Heart left ventricle (tissue), 16 donors: ENCODE measurements around the gene ASIP. TPM values are rescaled to one million over a fixed set of nuclear protein-coding genes. Genes with fewer than 3 reads are reported as not detected.

Experiments used
- ATAC-seq, 4 donors: fragments of 200-7000 bp; cut with Tn5 transposase; one replicate each; pipeline ENCODE4 v1.9.1; 2020 to 2022; ENCODE audit warnings: moderate library complexity in 4 of 4, mild to moderate bottlenecking in 3 of 4, moderate number of reproducible peaks in 1 of 4
- DNase-seq, 5 donors: peaks; one replicate each; pipeline ENCODE4 v3.0.0-alpha.2; 2020
- H3K27ac ChIP-seq, 12 donors: fragments of 200-600 bp; sonication (generic) in 4 of 12; one replicate each; pipeline versions ENCODE4 v1.5.0 to v1.8.0; 2016 to 2022; ENCODE audit warnings: mild to moderate bottlenecking in 2 of 12
- H3K27me3 ChIP-seq, 9 donors: fragments of 200-600 bp; sonication (generic) in 2 of 9; one replicate each; pipeline versions ENCODE4 v1.5.1 to v1.8.0; 2016 to 2022; ENCODE audit warnings: mild to moderate bottlenecking in 3 of 9
- H3K36me3 ChIP-seq, 9 donors: fragments of 200-600 bp; sonication (generic) in 2 of 9; one replicate each; pipeline versions ENCODE4 v1.5.0 to v1.8.0; 2018 to 2022; ENCODE audit warnings: mild to moderate bottlenecking in 2 of 9
- H3K4me1 ChIP-seq, 12 donors: fragments of 200-600 bp; sonication (generic) in 4 of 12; one replicate each; pipeline versions ENCODE4 v1.5.0 to v1.8.0; 2016 to 2022; ENCODE audit warnings: mild to moderate bottlenecking in 3 of 12
- H3K4me3 ChIP-seq, 12 donors: fragments of 200-600 bp; sonication (generic) in 4 of 12; one replicate each; pipeline versions ENCODE4 v1.5.0 to v1.8.0; 2017 to 2022; ENCODE audit warnings: mild to moderate bottlenecking in 9 of 12, moderate library complexity in 4 of 12
- H3K9me3 ChIP-seq, 12 donors: fragments of 200-600 bp; sonication (generic) in 4 of 12; one replicate each; pipeline versions ENCODE4 v1.5.0 to v1.8.0; 2016 to 2022; ENCODE audit warnings: mild to moderate bottlenecking in 1 of 12
- POLR2A ChIP-seq, 2 donors: fragments of 450-650 bp; IDR thresholded peaks; one replicate each; pipeline ENCODE4 v1.6.1; 2017; ENCODE audit warnings: antibody characterized with exemption in 2 of 2, mild to moderate bottlenecking in 2 of 2, moderate library complexity in 2 of 2
- WGBS, 4 donors: extraction: QIAGEN DNeasy Blood & Tissue Kit in 2 of 4; methylation state at CpG; one replicate each; pipeline versions ENCODE4 v1.1.5 to v1.1.7; 2013 to 2018; 5-methylcytosine and 5-hydroxymethylcytosine counted together
- intact Hi-C, 10 donors: fragments of 100-400 bp; cut with DNase I; formaldehyde crosslinking; loops; one replicate each; pipeline versions ENCODE4 v1.11.1 to v1.14.2; 2022
- polyA plus RNA-seq, 2 donors: library from polyadenylated mRNA; stranded (reverse); fragments of 200-250 nt; gene quantifications; one replicate each; pipeline ENCODE4 v1.2.3, GENCODE V29; 2013
- total RNA-seq, 9 donors: library from RNA; depleted of rRNA in 2 of 9; stranded (reverse); fragments of >200 nt in 2 of 9; fragmentation: NEBNext Ultra II Directional in 3 of 9; extraction: Animal tissue kit (Norgen Biotek cat#: 25700) in 3 of 9; gene quantifications; one replicate each; pipeline versions ENCODE4 v1.1.0 to v1.2.4, GENCODE V29; 2016 to 2023
- TF ChIP-seq, protein P1 (sequence below), 12 donors: fragments of 200-600 bp; sonication (generic) in 4 of 12; IDR thresholded peaks; one replicate each; pipeline versions ENCODE4 v1.5.0 to v1.8.0; 2018 to 2022; ENCODE audit warnings: antibody characterized with exemption in 12 of 12, mild to moderate bottlenecking in 5 of 12
- donor health status: ischemic (EF 13 %, LVEDD 7.1; RV severe dilation, severe dysfunction).
- donor health status: healthy with polysubstance abuse.
- donor health status: DM: no; HTN: yes; CAD: no.
- donor health status: DM: no; HTN: no; CAD: no.
- donor health status: ischemic (EF 25% LVEDD 6.9; RV normal size, moderate dysfunction).
- donor health status: ischemic (EF 25% LVEDD 5.7; RV mildly dilated, moderate dysfunction).
- donor health status: healthy.
- donor health status: DM: yes; HTN: yes; CAD: no.
- donor health status: ischemic (EF 35%, LVEDD 5.7; RV mildly dilated, moderate dysfunction).
- donor health status: nonischemic (EF 11% LVEDD 7.7; RV severe dilation, severe dysfunction).
- donor health status: DM: yes; HTN: yes; CAD: no.
- donor health status: PGD.
- donor health status: ischemic (EF 29% LVEDD 5.4; RV normal size, mild dysfunction).
- donor health status: nonischemic (EF 23%, LVEDD 6.1; RV moderate dilation, normal function).

The ASIP gene
- total and polyA plus RNA-seq, 11 donors, result 0.75 to 117 (median 10.4) TPM

DNA sequence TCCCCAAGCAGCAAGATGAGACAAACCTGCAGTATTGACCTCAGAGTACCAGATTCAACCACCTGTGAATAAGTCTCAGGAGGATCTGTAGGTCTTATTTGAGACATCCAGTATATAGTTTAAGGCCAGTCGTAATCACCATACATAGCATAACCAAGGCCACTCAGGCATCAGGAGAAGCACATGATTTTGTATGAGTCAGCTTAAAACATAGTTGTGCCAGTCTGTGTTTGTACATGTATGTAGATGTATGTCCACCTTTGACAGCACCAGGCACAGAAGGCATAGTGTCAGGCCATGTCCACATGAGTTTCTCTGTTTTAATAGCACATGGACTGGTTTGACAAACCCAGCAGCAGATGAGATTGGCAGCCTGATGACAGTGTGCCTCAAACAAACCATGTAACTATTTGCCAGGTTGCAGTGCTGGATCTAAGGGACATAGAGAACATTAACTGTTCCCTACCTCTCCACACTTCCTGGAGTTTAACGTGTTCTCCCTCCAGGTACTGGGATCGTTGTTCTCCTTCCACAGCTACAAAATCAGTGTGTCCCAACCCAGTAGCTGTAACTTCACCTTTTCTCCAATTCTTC, 8.6 kb upstream of the ASIP start:
- Histone ChIP-seq H3K4me1 (no peaks in the 10 kb centered on the region), H3K4me3 (no peak overlapping the region), H3K27ac (no peak overlapping the region), H3K9me3 (peaks cover 0 to 13% (median 6%) of the 10 kb centered on the region in 12 donors), H3K36me3 (no peaks in the 10 kb centered on the region), H3K27me3 (no peaks in the 10 kb centered on the region)
- WGBS, 4 donors, result 89 to 98% (median 95%) methylated on average over 3 of the region's 3 CpGs
- TF ChIP-seq, protein P1, sequence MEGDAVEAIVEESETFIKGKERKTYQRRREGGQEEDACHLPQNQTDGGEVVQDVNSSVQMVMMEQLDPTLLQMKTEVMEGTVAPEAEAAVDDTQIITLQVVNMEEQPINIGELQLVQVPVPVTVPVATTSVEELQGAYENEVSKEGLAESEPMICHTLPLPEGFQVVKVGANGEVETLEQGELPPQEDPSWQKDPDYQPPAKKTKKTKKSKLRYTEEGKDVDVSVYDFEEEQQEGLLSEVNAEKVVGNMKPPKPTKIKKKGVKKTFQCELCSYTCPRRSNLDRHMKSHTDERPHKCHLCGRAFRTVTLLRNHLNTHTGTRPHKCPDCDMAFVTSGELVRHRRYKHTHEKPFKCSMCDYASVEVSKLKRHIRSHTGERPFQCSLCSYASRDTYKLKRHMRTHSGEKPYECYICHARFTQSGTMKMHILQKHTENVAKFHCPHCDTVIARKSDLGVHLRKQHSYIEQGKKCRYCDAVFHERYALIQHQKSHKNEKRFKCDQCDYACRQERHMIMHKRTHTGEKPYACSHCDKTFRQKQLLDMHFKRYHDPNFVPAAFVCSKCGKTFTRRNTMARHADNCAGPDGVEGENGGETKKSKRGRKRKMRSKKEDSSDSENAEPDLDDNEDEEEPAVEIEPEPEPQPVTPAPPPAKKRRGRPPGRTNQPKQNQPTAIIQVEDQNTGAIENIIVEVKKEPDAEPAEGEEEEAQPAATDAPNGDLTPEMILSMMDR (IDR thresholded peaks at IDR 0.05), result no peak
- TF ChIP-seq POLR2A (IDR thresholded peaks at IDR 0.05), result no peak
- DNase-seq (no peak), ATAC-seq (no peak)
- intact Hi-C loops, result no loop called here

DNA sequence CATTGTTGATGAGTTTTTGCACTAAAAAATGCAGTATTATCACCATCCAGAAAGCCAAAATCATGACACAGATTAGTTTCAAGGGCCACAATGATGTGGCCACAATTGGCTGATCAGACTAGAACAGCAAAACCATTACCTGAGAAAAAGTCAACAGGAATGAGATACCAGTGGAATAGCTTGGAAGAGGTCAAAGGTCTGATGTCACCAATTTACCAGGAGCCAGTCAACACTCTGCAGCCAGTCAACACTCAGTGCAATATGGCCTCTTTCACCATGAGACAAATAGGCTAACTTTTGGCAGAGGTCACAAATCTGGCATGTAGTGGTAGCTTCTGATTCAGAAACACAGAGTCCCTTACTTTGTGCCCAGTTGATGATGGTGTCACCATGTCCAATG, 7.5 kb upstream of the ASIP start:
- Histone ChIP-seq H3K27ac (no peak overlapping the region), H3K27me3 (no peaks in the 10 kb centered on the region), H3K36me3 (no peaks in the 10 kb centered on the region), H3K4me1 (no peaks in the 10 kb centered on the region), H3K4me3 (no peak overlapping the region), H3K9me3 (peaks cover 0 to 23% (median 15%) of the 10 kb centered on the region in 12 donors)
- DNase-seq, result no peak
- intact Hi-C loops, result no loop called here
- no peak for TF ChIP-seq POLR2A (IDR thresholded peaks at IDR 0.05)
- TF ChIP-seq, protein P1 (IDR thresholded peaks at IDR 0.05), result no peak
- no peak for ATAC-seq

DNA sequence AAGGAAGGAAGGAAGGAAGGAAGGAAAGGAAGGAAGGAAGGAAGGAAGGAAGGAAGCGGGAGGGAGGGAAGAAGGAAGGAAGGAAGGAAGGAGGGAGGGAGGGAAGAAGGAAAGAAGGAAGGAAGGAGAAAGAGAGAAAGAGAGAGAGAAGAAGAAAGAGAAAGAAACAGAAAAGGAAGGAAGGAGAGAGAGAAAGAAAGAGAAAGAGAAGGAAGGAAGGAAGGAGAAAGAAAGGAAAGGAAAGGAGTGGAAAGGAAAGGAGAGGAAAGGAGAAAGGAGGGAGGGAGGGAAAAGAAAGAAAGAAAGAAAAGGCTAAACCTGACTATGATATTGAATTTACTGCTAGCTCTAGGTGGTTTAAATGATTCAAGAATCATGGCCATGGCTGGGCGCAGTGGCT, 5.3 kb upstream of the ASIP start:
- WGBS, 4 donors, result 94 to 100% (median 97%) methylated on average over 2 of the region's 2 CpGs
- no peaks in the 10 kb centered on the region for H3K27me3 ChIP-seq
- TF ChIP-seq, protein P1 (IDR thresholded peaks at IDR 0.05), result no peak
- no peak for TF ChIP-seq POLR2A (IDR thresholded peaks at IDR 0.05)
- H3K27ac ChIP-seq, result no peak overlapping the region
- no peak for DNase-seq
- no peak overlapping the region for H3K4me3 ChIP-seq
- H3K36me3 ChIP-seq, result no peaks in the 10 kb centered on the region
- no peak for ATAC-seq
- intact Hi-C loops, result no loop called here
- H3K9me3 ChIP-seq, result peaks cover 0 to 26% (median 15%) of the 10 kb centered on the region in 12 donors
- H3K4me1 ChIP-seq, result peaks cover 0 to 4% (median 0%) of the 10 kb centered on the region in 12 donors

DNA sequence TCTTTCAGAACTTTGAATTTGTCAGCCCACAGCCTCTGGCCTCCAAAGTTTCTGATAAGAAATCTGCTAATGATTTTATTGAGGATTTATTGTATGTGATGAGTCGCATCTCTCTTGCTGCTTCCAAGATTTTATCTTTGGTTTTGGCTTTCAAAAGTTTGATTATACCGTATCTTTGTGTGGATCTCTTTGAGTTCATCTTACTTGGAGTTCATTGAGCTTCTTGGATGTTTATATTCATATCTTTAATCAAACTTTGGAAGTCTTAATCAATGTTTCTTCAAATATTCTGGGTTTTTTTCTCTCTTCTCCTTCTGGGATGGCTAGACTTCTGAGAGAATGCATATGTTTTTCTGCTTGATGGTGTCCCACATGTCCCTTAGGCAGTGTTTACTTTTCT, 3.3 kb upstream of the ASIP start:
- Histone ChIP-seq H3K9me3 (peaks cover 0 to 26% (median 15%) of the 10 kb centered on the region in 12 donors), H3K27ac (no peak overlapping the region), H3K36me3 (no peaks in the 10 kb centered on the region), H3K27me3 (no peaks in the 10 kb centered on the region), H3K4me3 (no peak overlapping the region), H3K4me1 (peaks cover 0 to 9% (median 0%) of the 10 kb centered on the region in 12 donors)
- DNase-seq, result no peak
- TF ChIP-seq, protein P1 (IDR thresholded peaks at IDR 0.05), result no peak
- TF ChIP-seq POLR2A (IDR thresholded peaks at IDR 0.05), result no peak
- intact Hi-C loops, result no loop called here
- 83 to 95% (median 87%) methylated on average over 2 of the region's 2 CpGs for WGBS, 4 donors
- no peak for ATAC-seq
